CD4-positive, alpha-beta T cell treated with Interferon alpha-2 for 1 hour (primary cell): ENCODE data around the gene TMC5.
"Not testable (repeated sequence)": the region's sequence is repeated elsewhere in the genome, so short reads cannot be mapped to it uniquely, and the experiment has no call there.

Source experiments
- DNase-seq, 2 donors: peaks; one replicate each; pipeline ENCODE4 v3.0.0-alpha.2; 2020 to 2022

Gene TMC5

DNA sequence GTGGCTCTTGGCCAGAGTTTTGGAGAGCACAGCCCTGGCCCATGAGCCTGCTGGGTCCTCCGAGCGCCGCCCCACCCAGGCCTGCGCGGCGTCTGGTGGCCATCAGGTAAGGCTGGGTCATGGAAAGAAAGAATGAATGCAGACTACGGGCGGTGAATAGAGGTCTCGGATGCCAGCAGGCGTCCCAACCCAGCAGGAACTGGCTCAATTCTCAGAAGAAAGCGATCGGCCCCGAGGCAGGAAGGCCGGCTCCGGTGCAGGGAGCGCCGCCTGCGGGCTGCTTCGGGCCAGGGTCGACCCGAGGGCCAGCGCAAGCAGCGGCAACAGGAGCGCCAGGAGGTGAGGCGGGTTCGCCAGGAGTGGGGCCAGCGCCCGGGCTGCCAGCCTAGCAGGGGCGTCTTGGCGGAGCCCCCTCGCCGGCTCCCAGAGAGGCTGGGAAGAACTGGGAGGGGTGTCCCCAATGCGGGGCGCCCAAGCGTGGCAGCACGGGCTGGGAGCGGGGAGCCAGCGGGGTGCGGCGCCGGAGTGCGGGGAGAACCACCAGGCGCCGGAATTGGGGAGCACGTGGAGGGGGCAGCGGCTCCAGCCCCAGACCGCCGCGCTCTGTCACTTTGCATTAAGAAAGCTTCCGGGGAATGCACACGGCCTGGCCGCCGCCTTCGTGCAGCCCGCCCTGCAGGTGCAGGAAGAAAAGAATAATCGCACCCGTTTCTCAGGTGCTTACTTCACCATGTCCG lies 7.1 kb upstream of the TMC5 start:
- no peak for DNase-seq

DNA sequence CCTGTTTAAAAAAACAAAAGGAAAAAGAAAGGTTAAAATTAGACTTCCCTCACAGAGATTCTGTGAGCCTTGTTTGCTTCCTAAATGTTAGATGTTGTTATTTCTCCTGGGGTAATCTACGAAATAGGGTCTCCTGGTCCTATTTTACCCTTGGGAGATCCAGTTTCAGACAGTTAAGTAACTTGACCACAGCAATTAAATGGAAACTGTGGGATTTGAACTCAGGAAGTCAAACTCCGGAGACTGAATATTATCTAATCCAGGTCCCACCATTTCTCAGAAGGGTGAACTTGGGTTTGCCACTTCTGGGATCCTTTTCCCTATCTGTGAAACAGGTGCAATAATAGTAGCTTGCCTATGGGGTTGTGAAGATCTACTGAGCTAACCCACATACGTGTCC lies 6.4 kb upstream of the TMC5 start:
- DNase-seq: no peak

DNA sequence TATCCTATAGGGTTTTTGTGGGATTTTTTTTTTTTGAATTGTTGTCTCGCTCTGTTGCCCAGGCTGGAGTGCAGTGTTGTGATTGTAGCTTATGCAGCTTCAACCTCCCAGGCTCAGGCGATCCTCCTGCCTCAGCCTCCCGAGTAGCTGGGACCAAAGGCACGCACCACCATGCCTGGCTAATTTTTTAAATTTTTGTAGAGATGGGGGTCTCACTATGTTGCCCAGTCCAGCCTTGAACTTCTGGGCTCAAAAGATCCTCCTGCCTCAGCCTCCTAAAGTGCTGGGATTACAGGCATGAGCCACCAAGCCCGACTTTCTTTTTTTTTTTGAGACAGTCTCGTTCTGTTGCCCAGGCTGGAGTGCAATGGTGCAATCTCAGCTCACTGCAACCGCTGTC lies 5.6 kb upstream of the TMC5 start:
- DNase-seq: not testable (repeated sequence)

DNA sequence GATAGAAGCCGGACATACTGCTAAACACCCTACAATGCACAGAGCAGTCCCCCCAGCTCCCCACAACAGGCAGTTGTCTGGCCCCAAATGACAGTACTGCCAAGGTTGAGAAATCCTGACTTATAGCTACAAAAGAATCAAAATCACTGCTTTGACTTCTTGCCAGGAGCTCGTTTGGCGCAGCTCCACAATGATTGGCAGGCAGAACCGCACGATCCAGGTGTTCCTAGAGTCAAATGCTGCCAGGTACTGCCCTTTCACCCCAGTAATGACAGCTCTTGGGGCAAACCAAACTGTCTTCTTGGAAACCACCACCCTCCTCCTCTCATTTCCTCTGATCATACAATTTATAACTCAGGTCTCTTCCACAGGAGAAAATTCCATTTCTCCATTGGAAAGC lies 2.2 kb upstream of the TMC5 start:
- no peak for DNase-seq

DNA sequence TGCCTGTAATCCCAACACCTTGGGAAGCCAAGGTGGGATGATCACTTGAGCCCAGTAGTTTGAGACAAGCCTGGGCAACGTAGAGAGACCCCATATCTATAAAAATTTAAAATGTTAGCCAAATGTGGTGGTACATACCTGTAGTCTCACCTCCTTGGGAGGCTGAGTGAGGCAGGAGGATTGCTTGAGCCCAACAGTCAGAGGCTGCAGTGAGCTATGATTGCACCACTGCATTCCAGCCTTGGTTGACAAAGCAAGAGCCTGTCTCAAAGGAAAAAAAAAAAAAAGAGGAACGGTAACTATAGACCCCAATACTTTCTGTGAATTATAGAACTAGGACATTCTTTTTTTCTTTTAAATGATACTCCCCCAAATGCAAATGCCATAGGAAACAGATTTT lies 1.8 kb upstream of the TMC5 start:
- DNase-seq: no peak

DNA sequence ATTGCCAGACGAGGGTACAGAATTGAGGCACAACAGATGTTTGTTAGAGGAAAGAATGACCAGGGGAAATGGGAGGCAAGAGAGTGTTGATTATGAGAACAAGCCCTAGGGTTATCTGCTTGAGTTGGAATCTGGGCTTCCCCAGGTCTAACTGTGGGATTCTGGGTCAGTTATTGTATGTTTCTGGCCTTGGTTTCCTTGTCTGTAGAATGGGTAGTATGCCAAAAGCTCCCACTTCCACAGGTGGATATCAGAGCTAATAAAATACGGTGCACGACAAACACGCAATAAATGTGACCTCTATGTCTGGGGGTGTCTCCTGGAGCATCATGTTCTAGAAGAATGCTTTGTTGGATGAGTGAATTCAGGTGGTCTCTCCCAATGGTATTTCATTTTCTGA lies 517 bp downstream of the TMC5 start:
- no peak for DNase-seq

DNA sequence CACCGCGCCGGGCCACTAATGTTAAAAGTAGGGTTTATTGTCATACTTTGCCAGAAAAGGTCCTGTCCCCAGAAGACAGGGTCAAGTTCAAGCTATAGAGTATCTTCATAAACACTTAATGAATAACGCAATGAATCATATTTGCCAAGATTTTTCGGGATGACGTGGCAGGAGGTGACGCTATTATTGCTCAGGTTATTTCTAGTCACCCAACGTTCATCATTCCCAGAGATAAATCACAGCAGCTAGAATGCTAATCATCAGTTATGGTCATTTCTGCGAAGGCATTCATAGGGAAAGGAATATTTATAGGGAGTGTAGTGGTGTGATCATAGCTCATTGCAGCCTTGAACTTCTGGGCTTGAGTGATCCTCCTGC lies 2.0 kb downstream of the TMC5 start:
- no peak for DNase-seq

DNA sequence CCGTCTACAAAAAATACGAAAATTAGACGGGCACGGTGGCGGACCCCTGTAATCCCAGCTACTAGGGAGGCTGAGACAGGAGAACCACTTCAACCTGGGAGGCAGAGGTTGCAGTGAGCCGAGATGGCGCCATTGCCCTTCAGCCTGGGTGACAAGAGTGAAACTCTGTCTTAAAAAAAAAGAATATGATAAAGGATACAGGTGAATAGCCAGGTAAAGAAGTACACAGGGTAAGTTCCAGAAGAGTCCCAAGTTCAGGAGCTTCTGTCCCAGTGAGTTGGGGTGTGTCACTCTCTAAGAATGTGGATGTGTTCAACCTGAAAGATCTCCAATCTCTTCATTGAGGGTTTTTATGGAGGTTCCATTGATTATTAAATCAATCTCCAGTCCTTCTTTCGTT lies 6.8 kb downstream of the TMC5 start:
- DNase-seq: no peak

DNA sequence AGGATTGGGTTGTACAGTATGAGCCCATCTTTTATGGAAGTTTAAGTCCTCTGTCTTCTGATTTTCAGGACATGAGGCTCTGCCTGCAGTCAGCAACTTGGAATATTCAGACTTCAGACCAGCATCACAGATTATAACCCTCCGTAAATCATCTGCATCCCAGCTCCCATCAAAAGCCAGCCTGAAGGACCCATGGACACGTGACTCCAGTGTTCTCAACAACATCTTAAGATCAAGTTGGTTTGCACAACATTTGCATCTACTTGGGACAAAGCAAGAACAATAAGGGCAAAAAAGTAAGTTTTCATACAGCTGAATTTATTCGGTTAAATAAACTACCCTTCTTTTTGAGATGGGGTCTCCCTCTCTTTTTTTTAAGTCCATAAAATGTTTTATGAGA lies 12.7 kb downstream of the TMC5 start:
- DNase-seq: no peak

DNA sequence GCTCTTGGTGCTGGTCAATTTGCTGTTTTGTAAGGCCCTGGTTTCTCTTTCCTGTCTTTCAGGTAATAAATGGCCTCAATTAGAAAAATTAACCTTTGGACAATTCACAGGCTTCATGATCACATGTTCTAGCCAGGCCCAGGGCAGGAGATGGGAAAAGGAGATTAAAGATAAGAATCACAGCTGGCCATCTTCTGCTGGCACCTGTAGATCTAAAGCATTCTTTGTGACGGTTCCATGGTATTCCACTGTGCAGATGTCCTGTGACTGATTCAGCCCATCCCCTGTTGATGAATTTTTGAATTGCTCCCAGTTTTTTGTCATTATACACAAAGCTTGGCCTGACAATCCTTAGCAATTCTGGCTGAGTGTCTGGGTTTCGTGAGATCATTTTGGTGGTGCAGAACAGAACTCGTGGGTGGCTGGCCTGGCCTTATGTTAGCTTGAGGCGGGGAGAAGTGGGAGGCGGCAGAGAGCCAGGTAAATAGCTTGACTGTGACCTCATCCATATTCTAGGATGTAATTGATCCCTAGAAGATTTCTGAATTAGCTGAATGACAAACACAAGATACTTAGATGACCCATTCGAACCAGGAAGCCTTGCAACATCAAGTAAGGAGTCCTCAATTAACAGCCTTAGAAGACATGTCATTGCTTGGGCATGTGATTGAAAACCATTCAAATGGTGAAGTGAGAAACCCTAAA lies 14.1 kb downstream of the TMC5 start:
- DNase-seq: no peak

DNA sequence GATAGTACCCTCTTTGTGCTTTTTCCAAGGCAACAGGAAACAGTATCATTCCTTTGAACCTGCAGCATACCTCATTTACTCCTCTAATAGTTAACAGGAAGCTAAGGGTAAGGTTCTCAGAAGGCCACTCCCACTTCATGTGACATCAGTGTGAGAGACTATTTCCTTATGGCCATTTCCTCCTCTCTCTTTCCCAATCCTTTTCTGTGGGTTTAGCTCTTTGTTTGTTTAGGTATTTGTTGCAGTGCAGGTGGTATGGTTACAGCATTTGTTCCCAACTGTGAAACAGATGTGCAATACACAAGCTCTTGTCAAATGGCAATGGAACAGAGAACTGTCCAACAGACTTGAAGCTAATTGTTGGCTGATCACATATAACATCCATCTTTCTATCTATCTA lies 14.7 kb downstream of the TMC5 start:
- DNase-seq: no peak

DNA sequence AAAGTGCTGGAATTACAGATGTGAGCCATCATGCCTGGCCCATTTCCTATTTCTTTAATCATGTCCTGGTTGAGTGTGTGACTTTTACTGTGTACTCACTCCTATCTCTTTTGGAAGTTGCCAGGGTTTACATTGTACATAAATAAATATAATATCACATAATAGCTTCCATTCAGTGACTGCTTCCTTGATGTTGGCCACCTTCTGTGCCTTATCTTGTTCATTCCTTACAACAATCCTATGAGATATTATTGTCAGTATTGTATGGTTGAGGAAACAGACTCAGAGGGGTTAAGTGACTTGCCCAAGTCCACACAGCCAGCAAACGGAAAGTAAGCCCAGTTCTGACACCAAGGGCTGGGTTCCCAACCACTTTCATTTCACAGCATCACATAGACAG lies 16.9 kb downstream of the TMC5 start:
- no peak for DNase-seq

DNA sequence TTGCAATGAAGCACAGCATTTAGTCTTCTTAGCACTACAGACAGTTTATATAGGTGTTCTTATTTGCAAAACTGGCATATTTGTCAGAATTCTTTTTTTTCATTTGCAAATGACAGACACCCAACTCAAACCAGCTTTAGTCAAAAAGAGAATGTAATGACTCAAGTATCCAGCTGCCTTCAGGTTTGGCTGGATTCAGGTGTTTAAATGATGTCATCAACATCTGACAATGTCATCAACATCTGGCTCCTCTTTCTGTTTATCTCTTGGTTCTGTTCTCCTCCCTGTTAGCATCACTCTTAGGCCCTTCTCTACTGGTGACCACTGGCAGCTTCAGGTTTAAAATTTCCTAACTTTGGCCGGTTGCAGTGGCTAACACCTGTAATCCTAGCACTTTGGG lies 18.9 kb downstream of the TMC5 start:
- DNase-seq: no peak

DNA sequence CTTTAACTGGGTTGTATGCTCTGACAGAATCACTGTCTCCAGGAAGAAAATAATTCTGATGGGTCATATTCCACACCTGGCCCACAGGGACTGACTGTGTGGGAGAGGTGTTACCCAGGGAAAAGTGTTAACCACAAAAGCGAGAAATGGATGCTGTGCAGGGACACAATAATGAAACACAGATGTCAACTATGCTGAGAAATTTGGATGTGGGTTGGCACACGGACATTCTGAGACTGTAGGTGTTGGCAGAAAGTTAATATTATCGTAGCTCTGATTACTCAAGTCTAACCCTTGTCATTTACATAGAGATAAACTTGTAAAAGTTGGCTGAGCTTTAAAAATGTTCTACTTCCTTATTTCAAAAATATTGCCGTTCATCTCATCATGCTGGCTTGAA lies 19.6 kb downstream of the TMC5 start:
- no peak for DNase-seq

DNA sequence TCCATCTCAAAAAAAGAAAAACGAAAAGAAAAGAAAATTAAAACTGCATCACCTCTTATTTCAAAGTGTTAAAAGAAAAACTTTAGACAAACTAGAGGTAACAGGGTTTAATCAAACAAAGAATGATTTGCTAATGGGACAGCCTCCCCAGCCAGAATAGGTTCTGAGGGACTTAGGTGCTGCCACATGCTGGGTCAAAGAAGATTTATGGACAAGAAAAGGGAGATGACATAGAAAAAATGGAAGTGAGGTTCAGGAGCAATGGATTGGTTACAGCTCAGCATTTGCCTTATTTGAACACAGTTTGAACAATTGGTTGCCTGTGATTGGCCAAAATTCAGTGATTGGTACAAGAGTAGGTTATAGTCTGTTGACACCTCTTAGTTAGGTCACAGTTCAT lies 21.1 kb downstream of the TMC5 start:
- no peak for DNase-seq

DNA sequence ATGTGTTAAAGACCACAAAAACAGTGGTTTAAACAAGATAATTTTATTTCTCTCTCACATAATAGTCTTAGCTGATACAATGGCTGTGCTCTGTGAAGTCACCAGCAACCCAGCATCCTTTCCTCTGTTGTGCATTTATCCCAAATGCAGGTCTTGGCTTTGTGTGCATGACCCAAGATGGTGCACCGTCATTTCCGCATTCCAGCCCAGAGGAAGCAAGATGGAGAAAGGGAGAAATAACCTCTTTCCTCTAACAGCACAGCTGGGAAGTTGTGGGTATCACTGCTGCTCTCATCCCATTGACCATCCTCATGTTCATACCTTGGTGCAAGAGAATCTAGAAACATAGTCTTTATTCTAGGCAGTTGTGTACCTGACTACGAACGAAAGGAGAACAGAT lies 21.8 kb downstream of the TMC5 start:
- DNase-seq: no peak

DNA sequence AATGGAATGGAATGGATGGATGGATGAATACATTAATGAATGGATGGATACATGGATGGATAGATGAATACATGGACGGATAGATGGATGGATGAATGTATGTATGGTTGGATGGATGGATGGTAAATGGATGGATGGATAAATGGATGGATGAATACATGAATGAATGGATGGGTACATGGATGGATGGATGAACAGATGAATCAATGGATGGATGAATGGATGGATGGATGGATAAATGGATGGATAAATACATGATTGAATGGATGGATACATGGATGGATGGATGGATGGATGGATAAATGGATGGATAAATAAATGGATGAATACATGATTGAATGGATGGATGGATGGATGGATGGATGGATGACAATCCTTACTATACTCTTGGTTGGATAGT lies 26.0 kb downstream of the TMC5 start:
- no peak for DNase-seq

DNA sequence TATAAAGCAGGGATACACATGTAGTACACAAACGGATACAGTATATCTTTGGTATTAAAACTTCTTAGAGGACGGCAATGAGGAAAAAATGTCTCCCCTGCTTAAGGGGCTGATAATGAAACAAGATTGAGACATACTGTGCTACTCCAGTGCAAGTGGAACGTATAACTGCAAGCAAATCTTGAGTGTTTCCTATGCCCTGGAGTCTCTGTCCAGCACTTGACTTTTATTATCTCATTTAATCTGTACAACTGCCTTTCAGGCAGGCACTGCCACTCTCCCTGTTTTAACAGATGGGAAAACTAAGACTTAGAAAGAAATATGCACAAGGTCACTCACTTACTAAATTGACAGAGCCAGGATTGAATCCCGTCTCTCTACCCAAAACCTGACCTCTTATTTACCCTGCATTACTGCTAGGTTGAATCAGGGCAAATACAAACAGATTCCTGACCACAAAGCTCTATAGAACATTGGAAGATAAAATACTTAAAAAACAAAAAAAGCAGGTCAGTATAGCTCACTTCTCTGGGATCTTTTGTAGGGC lies 28.7 kb downstream of the TMC5 start:
- no peak for DNase-seq

DNA sequence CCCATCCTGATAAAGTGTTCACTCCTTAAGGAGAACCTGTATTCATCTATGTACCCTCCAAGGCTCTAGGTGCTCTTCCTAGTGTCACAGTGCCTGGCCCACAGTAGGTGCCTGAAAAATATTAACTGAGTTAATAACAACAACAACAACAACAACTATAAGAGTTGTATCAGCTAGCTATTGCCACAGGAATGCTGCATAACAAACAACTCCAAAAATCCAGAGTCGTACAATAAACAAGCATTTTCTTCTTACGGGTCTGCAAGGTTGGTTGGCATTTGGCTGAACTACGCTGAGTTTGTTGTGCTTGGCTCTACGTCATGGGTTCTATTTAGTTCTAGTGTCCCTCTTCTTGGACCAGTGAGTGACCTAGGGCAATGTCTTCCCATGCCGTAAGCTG lies 29.2 kb downstream of the TMC5 start:
- no peak for DNase-seq

DNA sequence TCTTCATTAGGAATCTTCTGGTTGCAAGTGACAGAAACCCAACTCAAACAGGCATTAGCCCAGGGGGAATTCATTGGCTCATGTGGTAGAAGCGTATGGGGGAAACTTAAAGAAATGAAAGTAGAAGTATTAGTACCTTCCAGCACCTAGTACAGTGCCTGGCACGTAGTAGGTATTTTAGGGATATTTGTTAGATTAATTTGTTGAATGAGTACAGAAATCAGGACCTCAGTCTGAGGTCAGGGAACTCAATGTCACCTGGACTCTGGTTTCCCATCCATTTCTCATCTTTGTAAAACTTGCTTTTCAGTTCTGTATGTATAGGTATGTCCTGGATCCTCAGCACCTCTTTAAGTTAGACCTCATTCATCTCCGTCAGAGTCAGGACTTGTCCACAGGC lies 32.5 kb downstream of the TMC5 start:
- no peak for DNase-seq

DNA sequence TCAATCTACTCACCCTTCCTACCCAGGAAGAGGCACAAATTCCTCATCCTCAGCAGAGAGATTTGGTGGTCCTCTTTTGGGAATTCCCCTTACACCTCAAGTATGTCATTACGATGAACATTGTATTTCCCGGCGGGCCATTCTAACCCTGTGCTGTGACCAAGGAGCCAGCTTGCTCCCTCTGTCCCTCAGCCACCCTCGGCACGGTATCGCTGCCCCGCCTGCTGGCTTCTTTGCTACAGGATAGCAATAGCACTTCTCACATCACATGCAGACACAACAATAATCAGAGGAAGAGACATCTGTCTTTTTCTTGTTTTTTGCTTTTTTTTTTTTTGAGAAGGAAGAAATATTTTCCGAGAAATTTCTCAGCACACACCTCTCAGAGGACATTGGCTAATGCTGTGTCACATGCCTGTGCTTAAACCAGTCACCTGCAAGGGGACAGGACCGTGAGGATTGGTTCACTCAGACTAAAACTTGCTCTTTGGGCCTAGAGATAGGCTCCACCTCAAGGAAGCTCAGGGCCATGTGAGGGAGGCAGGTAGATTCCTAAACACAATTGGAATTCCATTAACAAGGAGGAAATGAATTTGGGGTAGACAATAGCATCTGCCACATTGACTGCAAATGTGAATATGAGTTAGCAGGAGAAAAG lies 41.2 kb downstream of the TMC5 start:
- DNase-seq: no peak

DNA sequence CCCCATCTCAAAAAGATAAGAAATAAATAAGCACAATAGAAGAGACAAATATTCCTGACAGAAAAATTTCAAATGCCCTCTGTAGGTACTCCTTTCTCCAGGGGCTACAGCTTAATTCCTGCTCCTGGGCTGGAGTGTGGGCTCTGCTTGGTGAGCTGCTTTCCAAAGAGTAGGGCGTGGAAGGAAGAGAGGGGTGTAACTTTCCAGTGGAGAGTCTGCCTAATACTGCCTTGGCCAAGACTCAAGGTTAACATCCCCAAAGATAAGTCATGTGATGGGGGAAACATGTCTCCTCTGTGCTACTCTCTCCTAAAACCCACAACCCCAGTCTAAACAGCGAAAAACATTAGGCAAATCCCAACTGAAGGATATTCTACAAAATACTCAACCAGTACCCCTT lies 42.7 kb downstream of the TMC5 start:
- DNase-seq: no peak

DNA sequence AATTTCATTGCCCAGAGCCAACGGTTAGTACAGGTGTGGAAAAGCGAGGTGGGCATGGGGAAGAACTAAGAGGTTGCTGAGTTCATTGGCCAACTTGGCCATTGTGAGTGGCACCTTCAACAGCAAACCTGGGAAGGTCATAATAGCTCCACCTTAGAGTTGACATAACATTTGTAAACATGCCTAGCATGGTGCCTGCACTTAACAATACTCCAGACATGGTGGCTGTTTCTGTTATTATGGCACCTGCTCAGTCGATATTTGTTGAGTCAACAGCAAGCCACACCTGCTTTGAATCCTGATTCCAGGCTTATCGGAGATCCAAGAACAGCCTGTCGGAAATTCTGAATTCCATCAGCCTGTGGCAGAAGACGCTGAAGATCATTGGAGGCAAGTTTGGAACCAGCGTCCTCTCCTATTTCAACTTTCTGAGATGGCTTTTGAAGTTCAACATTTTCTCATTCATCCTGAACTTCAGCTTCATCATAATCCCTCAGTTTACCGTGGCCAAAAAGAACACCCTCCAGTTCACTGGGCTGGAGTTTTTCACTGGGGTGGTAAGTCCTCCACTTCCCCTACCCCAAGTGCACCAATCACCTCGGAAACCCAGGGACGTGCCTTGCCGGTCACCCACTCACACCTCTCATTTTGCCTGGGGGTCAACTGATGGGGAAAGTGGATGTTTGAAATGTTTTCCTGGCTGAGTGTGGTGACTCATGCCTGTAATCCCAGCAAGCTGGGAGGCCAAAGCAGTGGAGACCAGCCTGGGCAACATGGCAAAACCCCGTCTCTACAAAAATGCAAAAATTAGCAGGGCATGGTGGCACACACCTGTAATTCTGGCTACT lies 46.0 kb downstream of the TMC5 start:
- DNase-seq: no peak
